Lower leg skin (tissue), 3 donors: Measurements from ENCODE around the gene PFKFB2.

ENCODE experiments used
- CTCF ChIP-seq, 3 donors: fragments of 450-650 bp; IDR thresholded peaks; one replicate each; pipeline ENCODE4 v1.5.1; 2016; ENCODE audit warnings: antibody characterized with exemption in 3 of 3, mild to moderate bottlenecking in 3 of 3, moderate library complexity in 2 of 3
- POLR2A ChIP-seq, 2 donors: fragments of 450-650 bp; IDR thresholded peaks; one replicate each; pipeline ENCODE4 v1.6.1; 2016 to 2017; ENCODE audit warnings: antibody characterized with exemption in 2 of 2, mild to moderate bottlenecking in 1 of 2, moderate library complexity in 1 of 2

GRCh38 chr1:207085887-207086286 lies 32.8 kb downstream of the PFKFB2 start:
- TF ChIP-seq CTCF (IDR thresholded peaks at IDR 0.05) (no peak), POLR2A (IDR thresholded peaks at IDR 0.05) (no peak)
